ENCODE results near the gene LACTBL1. TPM values are rescaled to one million over a fixed set of nuclear protein-coding genes. Genes with fewer than 3 reads are reported as not detected.

The LACTBL1 gene
- total and polyA plus RNA-seq, 5 donors from 2014 or later = not detected

- Mint-ChIP-seq H3K36me3 (no peaks in the 10 kb centered on the region), H3K27ac (no peak overlapping the region), H3K9me3 (peaks cover 0 to 22% (median 8%) of the 10 kb centered on the region in 7 donors), H3K4me1 (no peaks in the 10 kb centered on the region), H3K4me3 (no peak overlapping the region), H3K27me3 (peaks cover 14% of the 10 kb centered on the region)
- Histone ChIP-seq H3K4me3 (ENCODE audit: low read depth, low read length) (no peak overlapping the region), H3K4me1 (ENCODE audit: control insufficient read depth, insufficient read depth, low read length, poor library complexity, severe bottlenecking) (no peaks in the 10 kb centered on the region), H3K36me3 (ENCODE audit: control insufficient read depth, insufficient read depth, low read length) (no peaks in the 10 kb centered on the region), H3K9me3 (ENCODE audit: control insufficient read depth in 2 of 2, low read length in 2 of 2) (peaks cover 11 to 19% of the 10 kb centered on the region in 2 experiments), H3K27ac (ENCODE audit: insufficient read depth, low read length, poor library complexity, severe bottlenecking) (no peak overlapping the region), H3K27me3 (ENCODE audit: control insufficient read depth, insufficient read depth, low read length) (no peaks in the 10 kb centered on the region)
- DNase-seq = no peak
- ATAC-seq (ENCODE audit: low read depth in 2 of 2) = no peak
Observed at GRCh38 chr1:22936681-22937080, 36.0 kb downstream of the LACTBL1 start.

DNA sequence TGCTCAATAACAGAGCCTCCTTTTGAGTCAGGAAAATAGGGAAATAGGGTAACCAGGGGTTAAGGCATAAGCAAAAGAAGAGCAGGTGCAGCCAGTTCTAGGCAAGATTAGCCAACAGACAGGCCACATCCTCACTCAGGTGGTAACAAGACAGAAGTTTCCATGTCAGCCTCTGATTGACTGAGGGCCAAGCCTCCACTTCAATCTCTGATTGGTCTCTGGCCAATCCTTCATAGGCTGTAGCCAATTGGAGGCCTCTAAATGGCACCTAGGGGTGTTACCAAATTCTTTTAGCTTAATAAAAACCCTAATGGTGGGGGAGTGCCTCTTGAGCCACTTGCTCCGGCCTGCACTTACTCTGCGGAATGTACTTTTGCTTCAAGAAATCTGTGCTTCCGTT, 37.2 kb downstream of the LACTBL1 start:
- H3K27me3 ChIP-seq (ENCODE audit: control insufficient read depth, insufficient read depth, low read length) = no peaks in the 10 kb centered on the region
- H3K27ac ChIP-seq (ENCODE audit: insufficient read depth, low read length, poor library complexity, severe bottlenecking) = no peak overlapping the region
- H3K27ac Mint-ChIP-seq = no peak overlapping the region
- ATAC-seq (ENCODE audit: low read depth in 2 of 2) (no peak), DNase-seq (no peak)
- peaks cover 14% of the 10 kb centered on the region for H3K27me3 Mint-ChIP-seq
- peaks cover 0 to 12% (median 6%) of the 10 kb centered on the region in 7 donors for H3K9me3 Mint-ChIP-seq
- no peaks in the 10 kb centered on the region for H3K4me1 ChIP-seq (ENCODE audit: control insufficient read depth, insufficient read depth, low read length, poor library complexity, severe bottlenecking)
- no peaks in the 10 kb centered on the region for H3K36me3 ChIP-seq (ENCODE audit: control insufficient read depth, insufficient read depth, low read length)
- H3K4me3 Mint-ChIP-seq = no peak overlapping the region
- H3K4me3 ChIP-seq (ENCODE audit: low read depth, low read length) = no peak overlapping the region
- no peaks in the 10 kb centered on the region for H3K36me3 Mint-ChIP-seq
- H3K9me3 ChIP-seq (ENCODE audit: control insufficient read depth in 2 of 2, low read length in 2 of 2) = peaks cover 6 to 8% of the 10 kb centered on the region in 2 experiments
- no peaks in the 10 kb centered on the region for H3K4me1 Mint-ChIP-seq

- ATAC-seq (ENCODE audit: low read depth in 2 of 2) (no peak), DNase-seq (no peak)
- Histone ChIP-seq H3K27ac (ENCODE audit: insufficient read depth, low read length, poor library complexity, severe bottlenecking) (no peak overlapping the region), H3K27me3 (ENCODE audit: control insufficient read depth, insufficient read depth, low read length) (no peaks in the 10 kb centered on the region), H3K36me3 (ENCODE audit: control insufficient read depth, insufficient read depth, low read length) (no peaks in the 10 kb centered on the region), H3K4me1 (ENCODE audit: control insufficient read depth, insufficient read depth, low read length, poor library complexity, severe bottlenecking) (no peaks in the 10 kb centered on the region), H3K4me3 (ENCODE audit: low read depth, low read length) (no peak overlapping the region), H3K9me3 (ENCODE audit: control insufficient read depth in 2 of 2, low read length in 2 of 2) (no peaks in the 10 kb centered on the region)
- Mint-ChIP-seq H3K4me1 (no peaks in the 10 kb centered on the region), H3K36me3 (no peaks in the 10 kb centered on the region), H3K27me3 (peaks cover 4% of the 10 kb centered on the region), H3K9me3 (peaks cover 0 to 4% (median 0%) of the 10 kb centered on the region in 7 donors), H3K4me3 (no peak overlapping the region), H3K27ac (peak overlapping the region in 1 of 3 donors; percentile 2)
Observed at GRCh38 chr1:22932803-22933470, 39.7 kb downstream of the LACTBL1 start.

DNA sequence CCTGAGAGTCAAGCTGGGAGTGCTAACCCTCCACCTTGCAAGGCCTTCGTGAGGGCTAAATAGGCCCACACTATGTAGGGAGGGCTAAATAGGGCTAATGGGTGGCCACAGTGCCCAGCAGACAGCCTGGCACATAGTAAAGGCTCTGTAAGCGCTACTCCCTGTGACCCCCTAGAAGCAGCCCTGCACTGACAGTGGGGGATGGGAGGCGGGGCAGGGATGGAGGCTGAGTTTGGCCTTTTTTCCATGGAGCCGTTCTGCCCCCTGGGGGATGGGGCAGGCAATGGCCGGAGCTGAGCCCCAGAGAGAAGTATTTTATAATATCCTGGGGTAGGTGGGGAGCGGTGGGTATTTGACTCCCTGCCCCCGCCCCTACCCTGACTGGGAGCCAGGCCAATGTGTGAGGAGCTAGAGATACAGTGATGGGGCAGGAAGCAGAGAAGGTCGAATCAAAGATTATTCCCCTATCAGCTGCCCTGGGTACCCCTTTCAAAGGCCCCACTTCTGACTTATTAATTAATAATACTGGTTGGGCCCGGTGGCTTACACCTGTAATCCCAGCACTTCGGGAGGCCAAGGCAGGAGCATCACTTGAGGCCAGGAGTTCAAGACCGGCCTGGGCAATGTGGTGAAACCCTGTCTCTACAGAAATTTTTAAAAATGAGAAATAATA, 42.3 kb downstream of the LACTBL1 start:
- Mint-ChIP-seq H3K27me3 (no peaks in the 10 kb centered on the region), H3K9me3 (no peaks in the 10 kb centered on the region), H3K36me3 (no peaks in the 10 kb centered on the region), H3K4me3 (no peak overlapping the region), H3K27ac (no peak overlapping the region), H3K4me1 (no peaks in the 10 kb centered on the region)
- H3K36me3 ChIP-seq (ENCODE audit: control insufficient read depth, insufficient read depth, low read length) = no peaks in the 10 kb centered on the region
- H3K4me1 ChIP-seq (ENCODE audit: control insufficient read depth, insufficient read depth, low read length, poor library complexity, severe bottlenecking) = no peaks in the 10 kb centered on the region
- ATAC-seq (ENCODE audit: low read depth in 2 of 2) = no peak
- DNase-seq = peak in 1 of 3 donors; percentile 9
- no peak overlapping the region for H3K4me3 ChIP-seq (ENCODE audit: low read depth, low read length)
- no peak overlapping the region for H3K27ac ChIP-seq (ENCODE audit: insufficient read depth, low read length, poor library complexity, severe bottlenecking)
- H3K27me3 ChIP-seq (ENCODE audit: control insufficient read depth, insufficient read depth, low read length) = no peaks in the 10 kb centered on the region
- no peaks in the 10 kb centered on the region for H3K9me3 ChIP-seq (ENCODE audit: control insufficient read depth in 2 of 2, low read length in 2 of 2)

DNA sequence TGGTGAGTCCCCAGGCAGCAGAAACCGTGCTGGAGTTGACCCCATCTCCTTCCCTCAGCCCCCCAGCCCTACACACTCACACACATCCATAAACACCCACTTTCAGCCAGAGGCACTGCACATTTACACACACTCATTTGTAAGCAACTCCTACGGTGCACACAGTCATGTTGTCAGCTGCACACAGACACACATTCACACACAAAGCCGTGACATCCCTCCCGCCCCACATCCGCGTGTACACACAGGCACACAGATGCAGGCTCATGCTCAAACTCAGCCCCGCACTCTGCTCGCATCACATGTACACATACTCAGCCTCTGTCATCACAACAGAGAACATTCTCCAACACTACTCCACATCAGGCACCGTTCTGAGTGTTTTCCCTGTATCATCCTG, 47.6 kb downstream of the LACTBL1 start:
- ATAC-seq (ENCODE audit: low read depth in 2 of 2) = no peak
- Mint-ChIP-seq H3K4me1 (no peaks in the 10 kb centered on the region), H3K27ac (no peak overlapping the region), H3K36me3 (no peaks in the 10 kb centered on the region), H3K4me3 (no peak overlapping the region), H3K9me3 (peaks cover 0 to 2% (median 0%) of the 10 kb centered on the region in 7 donors), H3K27me3 (no peaks in the 10 kb centered on the region)
- no peak for DNase-seq
- Histone ChIP-seq H3K27ac (ENCODE audit: insufficient read depth, low read length, poor library complexity, severe bottlenecking) (no peak overlapping the region), H3K9me3 (ENCODE audit: control insufficient read depth in 2 of 2, low read length in 2 of 2) (no peaks in the 10 kb centered on the region), H3K4me3 (ENCODE audit: low read depth, low read length) (no peak overlapping the region), H3K4me1 (ENCODE audit: control insufficient read depth, insufficient read depth, low read length, poor library complexity, severe bottlenecking) (no peaks in the 10 kb centered on the region), H3K27me3 (ENCODE audit: control insufficient read depth, insufficient read depth, low read length) (no peaks in the 10 kb centered on the region), H3K36me3 (ENCODE audit: control insufficient read depth, insufficient read depth, low read length) (no peaks in the 10 kb centered on the region)

GRCh38 chr1:22922640-22923039, 50.0 kb downstream of the LACTBL1 start:
- Mint-ChIP-seq H3K9me3 (peaks cover 0 to 2% (median 0%) of the 10 kb centered on the region in 7 donors), H3K27ac (no peak overlapping the region), H3K4me3 (no peak overlapping the region), H3K27me3 (peaks cover 4% of the 10 kb centered on the region), H3K4me1 (no peaks in the 10 kb centered on the region), H3K36me3 (no peaks in the 10 kb centered on the region)
- no peak overlapping the region for H3K27ac ChIP-seq (ENCODE audit: insufficient read depth, low read length, poor library complexity, severe bottlenecking)
- no peak overlapping the region for H3K4me3 ChIP-seq (ENCODE audit: low read depth, low read length)
- no peaks in the 10 kb centered on the region for H3K36me3 ChIP-seq (ENCODE audit: control insufficient read depth, insufficient read depth, low read length)
- DNase-seq = no peak
- H3K4me1 ChIP-seq (ENCODE audit: control insufficient read depth, insufficient read depth, low read length, poor library complexity, severe bottlenecking) = no peaks in the 10 kb centered on the region
- H3K9me3 ChIP-seq (ENCODE audit: control insufficient read depth in 2 of 2, low read length in 2 of 2) = no peaks in the 10 kb centered on the region
- ATAC-seq (ENCODE audit: low read depth in 2 of 2) = no peak
- H3K27me3 ChIP-seq (ENCODE audit: control insufficient read depth, insufficient read depth, low read length) = no peaks in the 10 kb centered on the region

DNA sequence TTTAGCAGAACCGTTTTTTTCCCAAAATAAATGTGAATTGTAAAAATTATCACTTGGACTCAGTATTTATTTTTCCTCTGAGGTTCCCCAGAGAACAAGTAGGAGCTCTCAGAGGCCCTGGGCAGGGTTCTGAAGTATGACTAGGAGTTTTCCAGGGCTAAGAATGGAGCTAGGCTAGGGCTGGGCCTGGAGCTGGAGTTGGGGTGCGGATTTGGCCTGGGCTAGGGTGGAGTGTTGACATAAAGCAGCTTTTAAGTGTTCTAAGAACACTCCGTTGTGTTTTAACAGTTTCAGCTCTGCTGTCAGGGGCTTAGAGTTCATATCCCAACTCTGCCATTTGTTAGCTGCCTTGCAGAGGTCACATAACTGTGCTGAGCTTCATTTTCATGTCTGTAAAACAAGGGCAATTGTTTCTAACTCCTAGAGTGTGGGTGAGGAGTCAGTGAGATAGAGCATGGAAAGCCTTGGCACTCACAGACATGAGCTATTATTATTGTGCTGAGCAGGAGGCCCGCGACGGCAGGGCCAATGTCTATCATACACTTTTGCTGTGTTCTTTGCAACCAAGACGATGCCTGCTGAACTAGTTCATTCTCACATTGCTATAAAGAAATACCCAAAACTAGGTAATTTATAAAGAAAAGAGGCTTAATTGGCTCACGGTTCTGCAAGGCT, 51.1 kb downstream of the LACTBL1 start:
- H3K27me3 Mint-ChIP-seq = peaks cover 10% of the 10 kb centered on the region
- H3K9me3 Mint-ChIP-seq = peaks cover 0 to 2% (median 0%) of the 10 kb centered on the region in 7 donors
- H3K36me3 ChIP-seq (ENCODE audit: control insufficient read depth, insufficient read depth, low read length) = no peaks in the 10 kb centered on the region
- H3K9me3 ChIP-seq (ENCODE audit: control insufficient read depth in 2 of 2, low read length in 2 of 2) = no peaks in the 10 kb centered on the region
- H3K4me3 Mint-ChIP-seq = no peak overlapping the region
- no peak overlapping the region for H3K27ac ChIP-seq (ENCODE audit: insufficient read depth, low read length, poor library complexity, severe bottlenecking)
- H3K4me1 ChIP-seq (ENCODE audit: control insufficient read depth, insufficient read depth, low read length, poor library complexity, severe bottlenecking) = no peaks in the 10 kb centered on the region
- H3K36me3 Mint-ChIP-seq = no peaks in the 10 kb centered on the region
- no peaks in the 10 kb centered on the region for H3K27me3 ChIP-seq (ENCODE audit: control insufficient read depth, insufficient read depth, low read length)
- H3K4me3 ChIP-seq (ENCODE audit: low read depth, low read length) = no peak overlapping the region
- no peak for DNase-seq
- H3K27ac Mint-ChIP-seq = no peak overlapping the region
- no peak for ATAC-seq (ENCODE audit: low read depth in 2 of 2)
- H3K4me1 Mint-ChIP-seq = no peaks in the 10 kb centered on the region
